ENCODE measurements around the gene CYP2C19.
"Not testable (repeated sequence)": the region's sequence is repeated elsewhere in the genome, so short reads cannot be mapped to it uniquely, and the experiment has no call there.

CYP2C19 gene

DNA sequence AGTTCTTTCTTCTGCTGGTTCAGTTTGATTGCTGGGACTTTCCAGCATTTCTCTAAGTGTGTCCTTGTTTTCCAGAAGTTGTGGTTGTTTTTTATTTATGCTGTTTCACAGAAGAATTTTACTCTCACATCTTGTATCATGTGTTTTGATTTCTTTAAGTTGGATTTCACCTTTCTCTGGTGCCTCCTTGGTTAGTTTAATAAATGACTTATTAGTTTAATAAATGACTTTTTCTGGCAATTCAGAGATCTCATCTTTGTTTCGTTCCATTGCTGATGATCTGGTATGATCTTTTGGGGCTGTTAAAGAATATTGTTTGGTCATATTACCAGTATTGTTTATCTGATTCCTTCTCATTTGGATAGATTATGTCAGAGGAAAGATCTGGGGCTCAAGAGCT is 116.2 kb downstream of the CYP2C19 start:
- DNase-seq (ENCODE audit: low spot score), result no peak
- TF ChIP-seq, protein P1, sequence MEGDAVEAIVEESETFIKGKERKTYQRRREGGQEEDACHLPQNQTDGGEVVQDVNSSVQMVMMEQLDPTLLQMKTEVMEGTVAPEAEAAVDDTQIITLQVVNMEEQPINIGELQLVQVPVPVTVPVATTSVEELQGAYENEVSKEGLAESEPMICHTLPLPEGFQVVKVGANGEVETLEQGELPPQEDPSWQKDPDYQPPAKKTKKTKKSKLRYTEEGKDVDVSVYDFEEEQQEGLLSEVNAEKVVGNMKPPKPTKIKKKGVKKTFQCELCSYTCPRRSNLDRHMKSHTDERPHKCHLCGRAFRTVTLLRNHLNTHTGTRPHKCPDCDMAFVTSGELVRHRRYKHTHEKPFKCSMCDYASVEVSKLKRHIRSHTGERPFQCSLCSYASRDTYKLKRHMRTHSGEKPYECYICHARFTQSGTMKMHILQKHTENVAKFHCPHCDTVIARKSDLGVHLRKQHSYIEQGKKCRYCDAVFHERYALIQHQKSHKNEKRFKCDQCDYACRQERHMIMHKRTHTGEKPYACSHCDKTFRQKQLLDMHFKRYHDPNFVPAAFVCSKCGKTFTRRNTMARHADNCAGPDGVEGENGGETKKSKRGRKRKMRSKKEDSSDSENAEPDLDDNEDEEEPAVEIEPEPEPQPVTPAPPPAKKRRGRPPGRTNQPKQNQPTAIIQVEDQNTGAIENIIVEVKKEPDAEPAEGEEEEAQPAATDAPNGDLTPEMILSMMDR (IDR thresholded peaks at IDR 0.05; ENCODE audit: extremely low read depth, missing control alignments), result no peak

DNA sequence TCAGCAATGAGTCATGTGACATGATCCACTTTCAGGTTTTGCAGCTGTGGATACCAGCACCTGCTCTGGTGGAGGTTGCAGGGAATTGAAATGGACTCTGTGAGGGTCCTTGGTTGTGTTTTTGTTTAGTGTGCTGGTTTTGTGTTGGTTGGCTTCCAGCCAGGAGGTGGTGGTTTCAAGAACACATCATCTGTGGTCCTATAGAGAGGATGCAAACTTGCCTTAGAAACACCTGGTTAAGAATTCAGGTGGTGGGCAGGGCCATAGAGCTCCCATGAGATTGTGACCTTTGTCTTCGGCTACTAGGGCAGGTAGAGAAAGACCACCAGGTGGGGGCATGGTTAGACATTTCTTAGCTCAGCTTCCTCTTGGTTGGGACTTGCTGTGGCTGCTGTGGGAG is 116.7 kb downstream of the CYP2C19 start:
- TF ChIP-seq, protein P1 (IDR thresholded peaks at IDR 0.05; ENCODE audit: extremely low read depth, missing control alignments), result no peak
- no peak for DNase-seq (ENCODE audit: low spot score)

DNA sequence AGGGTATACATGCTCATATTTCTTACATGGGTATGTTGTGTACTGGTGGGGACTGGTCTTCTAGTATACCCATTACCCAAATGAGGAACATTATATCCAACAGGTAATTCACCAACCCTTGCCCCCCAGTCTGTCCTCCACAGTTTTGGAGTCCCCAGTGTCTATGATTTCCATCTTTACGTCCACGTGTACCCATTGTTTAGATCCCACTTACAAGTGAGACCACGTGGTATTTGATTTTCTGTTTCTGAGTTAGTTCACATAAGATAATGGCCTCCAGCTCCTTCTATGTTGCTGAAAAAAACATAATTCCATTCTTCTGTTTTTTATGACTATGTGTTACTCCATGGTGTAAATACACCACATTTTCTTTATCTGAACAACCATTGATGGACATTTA is 126.6 kb downstream of the CYP2C19 start:
- DNase-seq (ENCODE audit: low spot score), result no peak
- TF ChIP-seq, protein P1 (IDR thresholded peaks at IDR 0.05; ENCODE audit: extremely low read depth, missing control alignments), result no peak

DNA sequence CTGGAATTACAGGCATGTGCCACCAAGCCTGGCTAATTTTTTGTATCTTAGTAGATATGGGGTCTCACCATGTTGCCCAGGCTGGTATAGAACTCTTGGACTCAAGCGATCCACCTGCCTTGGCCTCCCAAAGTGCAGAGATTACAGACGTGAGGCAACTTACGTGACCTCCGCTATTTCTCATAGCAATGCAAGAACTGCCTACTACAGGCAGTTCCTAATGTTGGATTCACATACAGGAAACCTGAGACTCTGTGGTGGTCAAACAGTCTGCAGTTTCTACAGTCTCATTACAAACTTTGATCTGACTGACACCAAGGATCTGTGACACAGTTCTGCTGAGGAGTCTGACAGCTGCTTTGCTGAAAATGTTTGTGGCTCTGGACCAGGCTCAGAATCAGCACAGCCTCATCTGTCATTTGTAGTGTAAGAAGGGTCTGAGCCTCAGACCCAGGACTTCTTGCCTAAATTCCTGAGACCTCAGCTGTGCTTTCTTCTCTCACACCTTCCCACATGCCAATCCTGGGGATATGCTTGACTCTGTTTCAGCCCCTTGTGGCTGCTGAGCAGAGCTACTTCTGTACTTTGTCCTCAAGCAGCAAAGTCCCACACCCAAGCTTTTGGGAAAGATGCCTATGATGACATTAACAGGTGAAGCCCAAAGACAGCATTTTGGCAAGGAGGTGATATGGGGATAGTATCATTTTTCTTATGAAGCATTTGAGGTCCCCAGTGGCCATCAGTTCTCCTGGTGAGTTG is 128.0 kb downstream of the CYP2C19 start:
- TF ChIP-seq, protein P1 (IDR thresholded peaks at IDR 0.05; ENCODE audit: extremely low read depth, missing control alignments), result no peak
- no peak for DNase-seq (ENCODE audit: low spot score)

DNA sequence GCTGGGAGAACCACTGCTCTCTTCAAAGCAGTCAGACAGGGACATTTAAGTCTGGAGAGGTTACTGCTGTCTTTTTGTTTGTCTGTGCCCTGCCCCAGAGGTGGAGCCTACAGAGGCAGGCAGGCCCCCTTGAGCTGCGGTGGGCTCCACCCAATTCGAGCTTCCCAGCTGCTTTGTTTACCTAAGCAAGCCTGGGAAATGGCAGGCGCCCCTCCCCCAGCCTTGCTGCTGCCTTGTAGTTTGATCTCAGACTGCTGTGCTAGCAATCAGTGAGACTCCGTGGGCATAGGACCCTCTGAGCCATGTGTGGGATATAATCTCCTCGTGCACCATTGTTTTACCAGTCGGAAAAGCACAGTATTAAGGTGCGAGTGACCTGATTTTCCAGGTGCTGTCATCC is 135.9 kb downstream of the CYP2C19 start:
- not testable (repeated sequence) for DNase-seq (ENCODE audit: low spot score)

DNA sequence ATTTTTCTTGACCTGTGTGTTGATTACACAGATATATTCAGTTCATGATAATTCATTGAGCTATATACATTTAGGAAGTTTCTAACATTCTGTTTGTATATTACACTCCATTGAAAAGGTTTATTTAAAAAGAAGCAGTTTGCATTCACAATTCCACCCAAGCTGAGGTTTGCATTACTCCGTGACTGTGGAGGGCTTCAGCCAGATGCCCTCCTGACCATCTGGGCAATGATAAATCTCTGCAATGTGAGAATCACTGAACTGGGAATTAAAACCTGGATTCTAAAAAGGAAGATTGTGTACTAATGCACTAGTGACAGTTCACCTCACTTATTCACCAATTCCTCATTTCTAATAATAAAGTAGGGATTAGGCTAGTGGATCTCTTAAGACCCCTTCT is 139.6 kb downstream of the CYP2C19 start:
- DNase-seq (ENCODE audit: low spot score), result no peak
- TF ChIP-seq, protein P1 (IDR thresholded peaks at IDR 0.05; ENCODE audit: extremely low read depth, missing control alignments), result no peak

DNA sequence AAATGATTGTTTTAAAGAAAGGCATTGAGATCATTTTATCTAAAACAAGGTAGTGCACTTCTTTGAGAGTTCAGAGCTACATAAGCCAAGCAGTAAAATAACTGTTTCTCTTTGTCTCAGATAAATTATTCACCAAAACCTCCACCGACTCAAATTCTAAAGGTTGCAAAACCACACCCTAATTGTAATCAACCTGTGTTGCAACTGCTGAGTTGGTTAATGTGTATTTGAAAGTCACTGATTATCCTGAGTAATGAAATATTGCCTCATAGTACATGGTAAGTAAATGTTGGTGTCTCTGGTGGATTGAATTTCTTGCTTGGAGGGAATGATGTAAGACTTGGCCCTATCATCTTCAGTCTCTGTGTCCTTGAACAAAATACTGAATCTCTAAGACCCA is 140.1 kb downstream of the CYP2C19 start:
- TF ChIP-seq, protein P1 (IDR thresholded peaks at IDR 0.05; ENCODE audit: extremely low read depth, missing control alignments), result no peak
- DNase-seq (ENCODE audit: low spot score), result no peak
